HG02840 (cell line): ENCODE data around the gene CDHR1.

Experiments used
- ATAC-seq: cut with Tn5 transposase; IDR thresholded peaks from one replicate; pipeline ENCODE4 v1.9.1; 2021; ENCODE audit warnings: mild to moderate bottlenecking, moderate library complexity, moderate number of reproducible peaks; ENCODE audit not compliant: unreplicated experiment, low FRiP score

CDHR1 gene

GRCh38 chr10:84256510-84257342 is 62.4 kb downstream of the CDHR1 start:
- no peak for ATAC-seq

GRCh38 chr10:84257343-84258020 is 63.1 kb downstream of the CDHR1 start:
- ATAC-seq, result no peak

GRCh38 chr10:84258034-84258695 is 63.8 kb downstream of the CDHR1 start:
- ATAC-seq, result no peak

GRCh38 chr10:84261236-84261915 is 67.0 kb downstream of the CDHR1 start:
- no peak for ATAC-seq

- ATAC-seq, result no peak
Measured at GRCh38 chr10:84262190-84262956, 68.0 kb downstream of the CDHR1 start.

GRCh38 chr10:84263716-84264115 is 69.4 kb downstream of the CDHR1 start:
- no peak for ATAC-seq

- peak; percentile 92 for ATAC-seq
Measured at GRCh38 chr10:84264611-84265141, 70.3 kb downstream of the CDHR1 start.

- ATAC-seq, result no peak
Measured at GRCh38 chr10:84265418-84265817, 71.1 kb downstream of the CDHR1 start.

- no peak for ATAC-seq
Measured at GRCh38 chr10:84267503-84268126, 73.3 kb downstream of the CDHR1 start.

- ATAC-seq, result no peak
Measured at GRCh38 chr10:84269162-84269561, 74.8 kb downstream of the CDHR1 start.
